HG02885 (cell line): Measurements from ENCODE around the gene DUSP14.

Experiments
- ATAC-seq: cut with Tn5 transposase; IDR thresholded peaks from one replicate; pipeline ENCODE4 v1.9.1; 2021; ENCODE audit warnings: mild to moderate bottlenecking; ENCODE audit not compliant: unreplicated experiment, poor library complexity

The DUSP14 gene

GRCh38 chr17:37512442-37513068 is 22.9 kb downstream of the DUSP14 start:
- no peak for ATAC-seq

GRCh38 chr17:37513711-37514110 is 24.0 kb downstream of the DUSP14 start:
- no peak for ATAC-seq

GRCh38 chr17:37516127-37516571 is 26.5 kb downstream of the DUSP14 start:
- no peak for ATAC-seq

DNA sequence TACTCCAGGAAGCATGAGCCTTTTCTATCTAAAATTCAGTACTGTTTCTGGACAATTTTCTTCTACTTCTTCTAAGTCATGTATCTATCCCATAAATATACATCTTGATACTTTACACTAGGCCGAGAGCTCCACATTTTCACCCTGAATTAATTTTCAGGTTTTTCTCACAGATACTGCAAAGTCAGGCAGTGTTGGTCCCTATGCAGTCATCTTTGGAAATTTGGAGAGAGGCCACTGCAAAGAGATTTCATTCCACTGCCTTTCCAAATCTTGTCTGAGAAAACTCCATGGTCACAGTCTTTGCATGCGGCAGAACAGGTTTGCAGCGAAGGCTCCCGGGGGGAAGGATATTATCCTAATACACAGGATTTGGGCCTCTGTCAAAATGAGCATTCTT is 28.2 kb downstream of the DUSP14 start:
- ATAC-seq, result no peak

- ATAC-seq, result no peak
Observed at GRCh38 chr17:37518826-37519225, 29.1 kb downstream of the DUSP14 start.

DNA sequence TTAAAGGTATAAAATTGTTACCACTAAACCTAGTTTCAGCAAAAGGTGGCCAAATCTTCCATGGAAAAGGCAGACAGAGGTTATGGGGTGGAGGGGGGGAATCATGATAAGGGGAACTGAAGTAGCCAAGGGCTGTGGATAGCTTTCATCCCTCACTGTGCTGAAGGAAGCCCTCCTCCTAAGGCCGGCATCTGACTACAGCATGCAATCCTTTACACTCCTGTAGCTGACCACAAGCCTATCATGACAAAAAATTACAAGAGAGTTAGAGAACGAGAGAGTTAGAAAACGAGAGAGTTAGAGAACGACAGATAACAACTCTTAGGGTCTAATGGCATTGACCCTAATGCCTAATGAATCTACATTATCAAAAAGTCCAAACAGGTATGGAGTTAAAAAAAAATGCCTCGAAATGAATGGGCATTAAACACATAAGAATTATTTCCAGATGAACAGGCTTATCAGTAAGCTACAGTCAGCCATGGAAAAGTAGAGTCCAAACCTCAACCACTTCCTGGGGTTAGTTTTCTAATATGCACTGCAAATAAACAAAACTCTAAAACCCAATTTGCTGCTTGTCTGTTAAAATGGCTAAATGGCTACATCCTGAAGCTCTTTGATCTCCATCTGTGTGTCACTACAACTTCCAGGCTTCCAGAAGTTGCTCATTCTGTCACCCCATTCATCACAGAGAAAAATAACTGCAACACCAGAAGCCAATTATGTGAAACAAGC is 29.7 kb downstream of the DUSP14 start:
- ATAC-seq, result no peak

DNA sequence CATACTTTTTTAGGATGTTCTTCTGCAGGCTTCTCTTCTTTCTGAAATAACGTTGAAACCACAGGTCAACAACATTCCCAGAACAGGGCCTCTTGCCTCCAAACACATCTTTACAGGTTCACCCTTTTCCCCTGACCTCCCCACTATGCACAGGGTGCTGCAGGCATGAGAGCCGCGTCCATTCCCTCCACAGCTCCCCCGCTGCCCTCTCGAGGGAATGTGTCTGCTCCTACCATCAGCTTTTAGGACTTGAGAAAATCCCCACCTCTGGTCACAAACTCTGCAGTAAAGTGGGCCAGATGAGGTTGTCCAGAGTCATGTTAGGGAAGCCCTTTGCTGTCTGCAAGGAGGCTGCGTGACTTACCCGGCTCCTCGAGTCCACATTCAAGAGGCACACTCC is 30.5 kb downstream of the DUSP14 start:
- ATAC-seq, result no peak

- no peak for ATAC-seq
Observed at GRCh38 chr17:37521821-37522220, 32.1 kb downstream of the DUSP14 start.

DNA sequence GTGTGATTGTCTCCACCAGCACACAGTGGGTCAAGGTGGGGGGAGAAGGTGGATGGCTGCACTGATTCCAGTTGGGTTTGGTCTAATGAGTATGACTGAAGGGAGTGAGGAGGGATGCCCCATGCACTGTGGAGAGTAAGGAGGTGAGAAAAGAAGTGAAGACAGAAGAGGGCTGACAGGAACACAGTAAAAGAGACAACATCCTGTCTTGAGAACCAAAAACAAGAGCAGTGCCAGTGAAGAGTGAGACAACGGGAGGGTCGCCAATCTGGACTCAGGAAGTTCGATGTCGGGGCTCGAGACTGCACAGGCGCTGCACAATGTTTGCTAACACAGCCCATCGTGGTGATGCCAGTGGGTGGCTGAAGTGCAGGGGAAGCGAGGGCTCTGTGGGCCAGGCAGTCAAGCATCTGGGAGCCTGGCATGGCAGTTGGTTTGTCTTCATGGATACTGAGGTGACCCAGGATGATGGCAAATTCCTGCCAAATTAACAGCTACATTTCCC is 34.1 kb downstream of the DUSP14 start:
- ATAC-seq, result no peak

DNA sequence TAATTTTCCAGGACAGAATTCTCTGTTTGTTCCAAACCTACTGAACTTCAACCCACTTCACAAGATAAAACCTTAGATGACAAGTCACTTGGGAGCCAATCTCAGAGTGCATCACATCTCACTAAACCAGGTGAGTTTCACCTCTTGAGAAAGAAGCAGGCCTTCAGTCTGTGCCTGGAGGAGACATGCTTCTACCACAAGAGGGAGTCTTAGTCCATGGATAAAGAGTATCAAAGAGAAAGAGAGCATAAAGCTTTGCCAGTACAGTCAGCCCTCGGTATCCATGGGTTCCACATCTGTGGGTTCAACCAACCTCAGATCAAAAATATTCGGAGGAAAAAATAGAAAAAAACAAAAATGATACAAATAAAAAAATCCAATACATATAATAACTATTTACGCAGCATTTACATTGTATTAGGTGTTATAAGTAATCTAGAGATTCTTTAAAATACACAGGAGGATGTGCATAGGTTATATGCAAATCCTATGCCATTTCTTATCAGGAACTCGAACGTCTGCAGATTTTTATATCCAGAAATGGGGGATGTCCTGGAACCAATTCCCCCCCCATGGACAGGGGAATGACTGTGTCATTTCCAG is 37.7 kb downstream of the DUSP14 start:
- ATAC-seq, result no peak

GRCh38 chr17:37530420-37530819 is 40.7 kb downstream of the DUSP14 start:
- ATAC-seq, result no peak

DNA sequence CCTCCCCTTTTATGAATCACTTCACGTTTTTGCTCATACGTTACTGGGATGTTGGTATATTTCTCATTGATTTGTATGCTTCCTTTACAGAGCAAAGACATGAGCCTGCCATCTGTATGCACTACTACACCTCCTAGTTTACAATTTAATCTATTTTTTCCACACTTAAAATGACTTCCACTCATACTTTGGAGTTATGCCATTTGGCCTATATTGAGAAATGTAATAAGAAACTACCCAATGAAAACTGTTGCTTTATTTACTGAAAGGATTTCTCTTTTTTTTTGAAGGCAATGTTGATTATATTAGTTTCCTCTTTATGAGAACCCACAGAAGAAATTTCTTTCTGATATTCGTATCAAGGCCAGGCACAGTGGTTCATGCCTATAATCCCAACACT is 43.1 kb downstream of the DUSP14 start:
- ATAC-seq, result no peak

- ATAC-seq, result no peak
Observed at GRCh38 chr17:37535906-37536305, 46.2 kb downstream of the DUSP14 start.

DNA sequence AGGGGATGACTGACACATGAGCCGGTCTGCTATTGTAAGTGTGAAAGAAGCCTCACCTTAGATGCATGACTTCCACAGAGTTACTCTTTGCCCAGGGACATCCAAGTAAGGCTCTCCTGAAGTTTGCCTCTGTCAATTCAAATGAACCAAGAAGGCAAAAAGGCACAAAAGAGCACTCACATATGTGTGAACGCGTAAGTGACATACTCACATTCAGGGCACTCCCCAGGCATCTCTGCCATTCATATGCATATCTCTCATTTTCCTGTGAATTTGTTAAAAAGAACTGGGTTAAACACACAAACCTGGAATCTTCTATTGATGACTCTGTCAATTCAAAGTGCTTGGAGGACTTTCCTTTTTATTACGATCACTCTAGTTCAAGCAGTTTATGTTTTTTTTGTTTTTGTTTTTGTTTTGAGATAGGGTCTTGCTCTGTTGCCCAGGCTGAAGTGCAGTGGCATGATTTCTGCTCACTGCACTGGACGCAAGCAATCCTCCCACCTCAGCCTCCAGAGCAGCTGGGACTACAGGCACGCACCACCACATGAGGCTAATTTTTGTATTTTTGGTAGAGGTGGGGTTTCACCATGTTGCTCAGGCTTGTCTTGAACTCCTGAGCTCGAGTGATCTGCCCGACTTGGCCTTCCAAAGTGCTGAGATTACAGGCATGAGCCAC is 49.4 kb downstream of the DUSP14 start:
- ATAC-seq, result no peak

GRCh38 chr17:37541880-37542660 is 52.4 kb downstream of the DUSP14 start:
- ATAC-seq, result no peak

GRCh38 chr17:37543637-37544052 is 54.0 kb downstream of the DUSP14 start:
- no peak for ATAC-seq

DNA sequence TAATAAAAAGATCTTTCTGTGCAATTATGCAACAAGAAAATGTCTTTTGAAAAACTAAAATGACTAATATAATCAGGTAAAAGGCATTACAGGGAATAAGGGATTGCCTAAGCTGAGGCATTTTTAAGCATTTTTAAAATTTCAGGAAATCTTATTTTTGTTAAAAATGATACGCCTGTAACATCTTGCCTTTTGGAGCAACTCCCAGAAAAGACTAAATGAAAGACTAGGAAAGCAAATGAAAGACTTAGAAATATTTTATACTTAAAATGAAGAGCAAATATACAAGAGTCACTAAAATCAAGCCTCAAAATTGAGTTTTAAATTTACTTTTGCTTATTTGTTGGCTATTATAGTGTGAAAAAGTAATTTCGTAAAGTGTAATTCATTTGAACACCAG is 55.8 kb downstream of the DUSP14 start:
- ATAC-seq, result no peak

DNA sequence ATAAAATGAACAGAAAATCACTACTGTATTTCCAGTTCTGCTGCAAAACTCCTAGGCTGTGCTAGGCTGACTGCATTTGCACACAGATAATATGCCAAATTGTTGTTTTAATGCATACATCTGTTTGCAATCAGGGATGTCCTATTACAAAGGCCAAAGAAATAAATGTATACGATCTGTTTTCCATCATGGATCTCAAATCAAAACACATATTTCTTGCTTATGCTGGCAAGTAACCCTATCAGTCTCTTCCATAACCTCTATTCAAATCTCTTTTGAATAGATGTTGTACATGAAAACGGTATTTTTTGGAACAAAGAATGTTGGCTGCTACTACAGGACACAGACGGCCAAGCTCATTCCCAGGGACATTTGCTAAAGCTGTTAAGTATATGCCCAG is 56.6 kb downstream of the DUSP14 start:
- no peak for ATAC-seq

DNA sequence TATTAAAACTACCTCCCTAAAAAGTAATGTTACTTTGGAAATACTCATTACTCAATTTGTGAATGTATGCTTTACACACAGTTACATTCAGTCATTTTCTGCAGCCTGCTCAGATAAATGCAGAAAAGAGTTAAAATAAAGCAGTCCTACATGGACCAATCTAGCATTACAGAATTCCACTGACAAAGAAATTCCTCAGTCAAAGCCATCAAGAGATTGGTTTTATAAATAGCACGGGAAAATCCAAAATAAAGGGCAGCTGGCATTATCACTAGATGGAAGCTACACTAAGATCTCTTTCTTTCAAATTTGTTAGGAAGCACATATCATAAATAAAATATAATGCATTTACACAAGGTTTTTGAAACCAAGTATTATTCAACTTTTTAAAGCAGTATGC is 58.3 kb downstream of the DUSP14 start:
- ATAC-seq, result no peak

DNA sequence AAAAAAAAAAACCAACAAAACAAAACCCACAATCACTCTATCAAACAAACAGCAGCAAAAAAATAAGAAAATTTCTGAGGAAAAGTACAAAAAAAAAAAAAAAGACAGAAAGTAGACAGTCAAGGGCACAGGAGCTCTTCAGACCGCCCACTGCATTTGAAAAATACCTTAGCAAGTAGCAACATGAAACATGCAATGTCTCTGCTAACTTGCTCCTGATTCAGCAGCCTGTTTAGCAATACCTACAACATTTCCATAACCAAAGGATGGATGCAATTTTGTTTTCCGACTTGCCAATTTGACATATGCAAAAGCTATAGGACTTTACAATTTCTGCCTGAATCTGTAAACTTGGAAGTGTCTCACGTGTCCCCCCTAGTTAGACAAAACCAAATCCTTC is 62.1 kb downstream of the DUSP14 start:
- ATAC-seq, result no peak
